Ishikawa (cell line): ENCODE results near the gene CTNND2.

Experiments
- CEBPB ChIP-seq: IDR thresholded peaks from 2 replicates; pipeline ENCODE4 v1.6.1; 2012
- CREB1 ChIP-seq: IDR thresholded peaks from 2 replicates; pipeline ENCODE4 v1.6.1; 2012; ENCODE audit warnings: low read depth
- EGR1 ChIP-seq: IDR thresholded peaks from 2 replicates; pipeline ENCODE4 v1.6.1; 2012
- EP300 ChIP-seq: IDR thresholded peaks from 2 replicates; pipeline ENCODE4 v1.6.1; 2012; ENCODE audit warnings: borderline replicate concordance
- FOXM1 ChIP-seq: IDR thresholded peaks from 2 replicates; pipeline ENCODE4 v1.6.1; 2012; ENCODE audit warnings: low read depth, borderline replicate concordance
- NFIC ChIP-seq: IDR thresholded peaks from 2 replicates; pipeline ENCODE4 v1.6.1; 2012
- RAD21 ChIP-seq: IDR thresholded peaks from 2 replicates; pipeline ENCODE4 v1.6.1; 2012; ENCODE audit warnings: low read depth
- TAF1 ChIP-seq: IDR thresholded peaks from 2 replicates; pipeline ENCODE4 v1.6.1; 2012; ENCODE audit warnings: low read depth, mild to moderate bottlenecking
- TCF12 ChIP-seq: IDR thresholded peaks from 2 replicates; pipeline ENCODE4 v1.6.1; 2012; ENCODE audit warnings: low read depth
- TEAD4 ChIP-seq: IDR thresholded peaks from 2 replicates; pipeline ENCODE4 v1.6.1; 2012
- USF1 ChIP-seq: IDR thresholded peaks from 2 replicates; pipeline ENCODE4 v1.6.1; 2012
- YY1 ChIP-seq: IDR thresholded peaks from 2 replicates; pipeline ENCODE4 v1.6.1; 2012; ENCODE audit warnings: low read depth
- ZBTB7A ChIP-seq: IDR thresholded peaks from 2 replicates; pipeline ENCODE4 v1.6.1; 2012; ENCODE audit warnings: low read depth
- TF ChIP-seq, protein P1 (sequence below): IDR thresholded peaks from 2 replicates; pipeline ENCODE4 v1.6.1; 2012; ENCODE audit warnings: low read depth, mild to moderate bottlenecking
- TF ChIP-seq, protein P2 (sequence below): IDR thresholded peaks from 2 replicates; pipeline ENCODE4 v1.6.1; 2012

The CTNND2 gene

GRCh38 chr5:11007269-11007870 lies 896.9 kb downstream of the CTNND2 start:
- TF ChIP-seq EGR1 (no peak), USF1 (no peak), TCF12 (no peak), TAF1 (no peak), CREB1 (no peak), FOXM1 (no peak), ZBTB7A (no peak), CEBPB (no peak), NFIC (no peak), RAD21 (no peak), EP300 (no peak), YY1 (no peak), TEAD4 (no peak)
- TF ChIP-seq, protein P1, sequence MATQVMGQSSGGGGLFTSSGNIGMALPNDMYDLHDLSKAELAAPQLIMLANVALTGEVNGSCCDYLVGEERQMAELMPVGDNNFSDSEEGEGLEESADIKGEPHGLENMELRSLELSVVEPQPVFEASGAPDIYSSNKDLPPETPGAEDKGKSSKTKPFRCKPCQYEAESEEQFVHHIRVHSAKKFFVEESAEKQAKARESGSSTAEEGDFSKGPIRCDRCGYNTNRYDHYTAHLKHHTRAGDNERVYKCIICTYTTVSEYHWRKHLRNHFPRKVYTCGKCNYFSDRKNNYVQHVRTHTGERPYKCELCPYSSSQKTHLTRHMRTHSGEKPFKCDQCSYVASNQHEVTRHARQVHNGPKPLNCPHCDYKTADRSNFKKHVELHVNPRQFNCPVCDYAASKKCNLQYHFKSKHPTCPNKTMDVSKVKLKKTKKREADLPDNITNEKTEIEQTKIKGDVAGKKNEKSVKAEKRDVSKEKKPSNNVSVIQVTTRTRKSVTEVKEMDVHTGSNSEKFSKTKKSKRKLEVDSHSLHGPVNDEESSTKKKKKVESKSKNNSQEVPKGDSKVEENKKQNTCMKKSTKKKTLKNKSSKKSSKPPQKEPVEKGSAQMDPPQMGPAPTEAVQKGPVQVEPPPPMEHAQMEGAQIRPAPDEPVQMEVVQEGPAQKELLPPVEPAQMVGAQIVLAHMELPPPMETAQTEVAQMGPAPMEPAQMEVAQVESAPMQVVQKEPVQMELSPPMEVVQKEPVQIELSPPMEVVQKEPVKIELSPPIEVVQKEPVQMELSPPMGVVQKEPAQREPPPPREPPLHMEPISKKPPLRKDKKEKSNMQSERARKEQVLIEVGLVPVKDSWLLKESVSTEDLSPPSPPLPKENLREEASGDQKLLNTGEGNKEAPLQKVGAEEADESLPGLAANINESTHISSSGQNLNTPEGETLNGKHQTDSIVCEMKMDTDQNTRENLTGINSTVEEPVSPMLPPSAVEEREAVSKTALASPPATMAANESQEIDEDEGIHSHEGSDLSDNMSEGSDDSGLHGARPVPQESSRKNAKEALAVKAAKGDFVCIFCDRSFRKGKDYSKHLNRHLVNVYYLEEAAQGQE, result no peak
- TF ChIP-seq, protein P2, sequence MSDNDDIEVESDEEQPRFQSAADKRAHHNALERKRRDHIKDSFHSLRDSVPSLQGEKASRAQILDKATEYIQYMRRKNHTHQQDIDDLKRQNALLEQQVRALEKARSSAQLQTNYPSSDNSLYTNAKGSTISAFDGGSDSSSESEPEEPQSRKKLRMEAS, result no peak

GRCh38 chr5:11000515-11001353 lies 903.5 kb downstream of the CTNND2 start:
- TF ChIP-seq TCF12 (no peak), TEAD4 (no peak), TAF1 (no peak), FOXM1 (no peak), EGR1 (no peak), CEBPB (no peak), USF1 (no peak), CREB1 (no peak), NFIC (no peak)

DNA sequence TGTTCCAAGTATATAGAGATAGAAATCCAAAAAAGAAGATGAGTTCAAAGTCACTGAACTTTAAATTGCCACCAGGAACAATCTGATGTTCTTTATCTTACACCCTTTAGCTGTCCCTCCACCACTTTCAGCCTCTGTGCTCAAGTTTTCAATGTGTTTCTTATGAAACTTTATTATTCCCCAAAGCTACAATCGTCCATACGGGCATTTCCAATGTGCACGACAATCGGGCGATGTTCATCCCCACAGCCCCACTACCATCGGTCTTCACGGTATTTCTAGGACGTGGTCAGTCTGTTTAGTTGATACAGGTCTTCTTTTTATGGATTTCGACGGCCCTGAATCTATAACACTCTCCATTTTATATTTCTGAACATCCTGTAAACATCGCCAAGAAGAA lies 904.5 kb downstream of the CTNND2 start:
- TF ChIP-seq YY1 (no peak), EGR1 (no peak), ZBTB7A (no peak), NFIC (no peak), USF1 (no peak), RAD21 (no peak), CREB1 (no peak)
- TF ChIP-seq, protein P2, result no peak
- TF ChIP-seq, protein P1, result no peak

GRCh38 chr5:10995891-10996290 lies 908.4 kb downstream of the CTNND2 start:
- TF ChIP-seq USF1 (no peak), EP300 (no peak), TAF1 (no peak), EGR1 (no peak), FOXM1 (no peak), TCF12 (no peak)
